HG03442 (cell line): ENCODE measurements around the gene SYNPR.
"Not testable (repeated sequence)": the region's sequence is repeated elsewhere in the genome, so short reads cannot be mapped to it uniquely, and the experiment has no call there.

Source experiments
- ATAC-seq: cut with Tn5 transposase; IDR thresholded peaks from one replicate; pipeline ENCODE4 v1.9.1; 2021; ENCODE audit warnings: mild to moderate bottlenecking, moderate library complexity; ENCODE audit not compliant: unreplicated experiment

SYNPR gene

GRCh38 chr3:63607716-63608115 lies 329.6 kb downstream of the SYNPR start:
- ATAC-seq, result no peak

- ATAC-seq, result no peak
Measured at GRCh38 chr3:63609408-63609807, 331.3 kb downstream of the SYNPR start.

- no peak for ATAC-seq
Measured at GRCh38 chr3:63609834-63610233, 331.7 kb downstream of the SYNPR start.

GRCh38 chr3:63611382-63611781 lies 333.3 kb downstream of the SYNPR start:
- ATAC-seq, result no peak

- ATAC-seq, result no peak
Measured at GRCh38 chr3:63613561-63613960, 335.5 kb downstream of the SYNPR start.

- no peak for ATAC-seq
Measured at GRCh38 chr3:63617391-63617790, 339.3 kb downstream of the SYNPR start.

GRCh38 chr3:63624941-63625560 lies 346.9 kb downstream of the SYNPR start:
- ATAC-seq, result no peak

- ATAC-seq, result no peak
Measured at GRCh38 chr3:63631670-63632069, 353.6 kb downstream of the SYNPR start.

- ATAC-seq, result no peak
Measured at GRCh38 chr3:63635186-63635585, 357.1 kb downstream of the SYNPR start.

GRCh38 chr3:63639806-63640205 lies 361.7 kb downstream of the SYNPR start:
- ATAC-seq, result no peak

GRCh38 chr3:63642488-63642887 lies 364.4 kb downstream of the SYNPR start:
- ATAC-seq, result no peak

- no peak for ATAC-seq
Measured at GRCh38 chr3:63644212-63644797, 366.2 kb downstream of the SYNPR start.

- ATAC-seq, result not testable (repeated sequence)
Measured at GRCh38 chr3:63644928-63645781, 367.0 kb downstream of the SYNPR start.

- no peak for ATAC-seq
Measured at GRCh38 chr3:63652066-63652725, 374.1 kb downstream of the SYNPR start, which contains the start of gene SNTN. Gene SNTN (plus strand): TSS chr3:63652675. CDS start chr3:63652688, 13 bp downstream.

- no peak for ATAC-seq
Measured at GRCh38 chr3:63654211-63654610, 376.1 kb downstream of the SYNPR start.

GRCh38 chr3:63654931-63655330 lies 376.8 kb downstream of the SYNPR start:
- no peak for ATAC-seq

- ATAC-seq, result no peak
Measured at GRCh38 chr3:63655519-63655918, 377.4 kb downstream of the SYNPR start.

GRCh38 chr3:63656786-63657185 lies 378.7 kb downstream of the SYNPR start:
- no peak for ATAC-seq

GRCh38 chr3:63661242-63661641 lies 383.1 kb downstream of the SYNPR start:
- ATAC-seq, result no peak

GRCh38 chr3:63662011-63662410 lies 383.9 kb downstream of the SYNPR start:
- no peak for ATAC-seq

GRCh38 chr3:63662500-63662899 lies 384.4 kb downstream of the SYNPR start:
- ATAC-seq, result no peak
